H1 (cell line): Measurements from ENCODE around the gene RELL1. TPM values are rescaled to one million over a fixed set of nuclear protein-coding genes. Genes with fewer than 3 reads are reported as not detected.

Experiments
- CTCF ChIA-PET: fragments of 300-600 bp; sonication (Branson Sonifier 250); formaldehyde crosslinking; loops from one replicate; lab custom pipeline; 2021; ENCODE audit not compliant: partially characterized antibody; lab: Charles Lee
- POLR2A ChIA-PET: fragments of 300-600 bp; sonication (Branson Sonifier 250); formaldehyde crosslinking; loops from one replicate; lab custom pipeline; 2021; ENCODE audit warnings: inconsistent platforms; ENCODE audit not compliant: partially characterized antibody; lab: Charles Lee
- DNase-seq, 2 experiments: peaks; one replicate each; pipeline versions ENCODE4 v3.0.0 to v3.0.0-alpha.2; 2010 to 2022; ENCODE audit warnings: low spot score in 2 of 2, low read depth in 1 of 2, mixed read lengths in 1 of 2
- FAIRE-seq: peaks from 2 replicates; lab custom pipeline; 2011; peaks lifted over from hg19 to GRCh38; lab: Jason Lieb, UNC
- H2AFZ ChIP-seq: 2 replicates; pipeline ENCODE4 v1.8.1; 2012; ENCODE audit warnings: low read length, inconsistent platforms
- H2AK5ac ChIP-seq: 2 replicates; pipeline ENCODE4 v1.6.1; 2013; ENCODE audit warnings: low read depth, low read length
- H2BK120ac ChIP-seq: replicated peaks from 2 replicates; pipeline ENCODE3; 2013; ENCODE audit warnings: low read depth, low read length, inconsistent platforms
- H2BK12ac ChIP-seq: 2 replicates; pipeline ENCODE4 v1.6.1; 2013; ENCODE audit warnings: low read depth, low read length
- H2BK15ac ChIP-seq: 2 replicates; pipeline ENCODE4 v1.6.1; 2013; ENCODE audit warnings: low read length
- H2BK20ac ChIP-seq: 2 replicates; pipeline ENCODE4 v1.6.1; 2013; ENCODE audit warnings: low read length
- H2BK5ac ChIP-seq: 2 replicates; pipeline ENCODE4 v1.6.1; 2013; ENCODE audit warnings: low read depth, low read length
- H3K14ac ChIP-seq: 2 replicates; pipeline ENCODE4 v1.6.1; 2013; ENCODE audit warnings: inconsistent platforms; ENCODE audit not compliant: insufficient read length
- H3K18ac ChIP-seq: 2 replicates; pipeline ENCODE4 v1.6.1; 2013; ENCODE audit warnings: low read length; ENCODE audit errors: extremely low read depth
- H3K23ac ChIP-seq: 2 replicates; pipeline ENCODE4 v1.6.1; 2013; ENCODE audit warnings: inconsistent platforms; ENCODE audit not compliant: insufficient read length
- H3K23me2 ChIP-seq: 2 replicates; pipeline ENCODE4 v1.6.1; 2013; ENCODE audit warnings: low read depth, low read length
- H3K27ac ChIP-seq: 2 replicates; pipeline ENCODE4 v1.6.1; 2011; ENCODE audit warnings: low read depth, low read length, inconsistent platforms
- H3K27me3 ChIP-seq, 4 experiments: replicated peaks in 1 of 4; 1 replicate in 1 of 4; 2 replicates in 3 of 4; pipeline versions ENCODE4 v1.6.1 to v1.8.1; 2011 to 2013; ENCODE audit warnings: low read length in 3 of 4, mild to moderate bottlenecking in 3 of 4, inconsistent platforms in 2 of 4, mixed read lengths in 2 of 4, moderate library complexity in 1 of 4; ENCODE audit not compliant: control insufficient read depth in 3 of 4, insufficient read depth in 3 of 4; ENCODE audit errors: extremely low read depth in 1 of 4
- H3K36me3 ChIP-seq, 4 experiments: 2 replicates each; pipeline versions ENCODE4 v1.6.1 to v1.8.1; 2011 to 2013; ENCODE audit warnings: mild to moderate bottlenecking in 4 of 4, low read length in 3 of 4, moderate library complexity in 2 of 4, control low read depth in 1 of 4, inconsistent platforms in 1 of 4; ENCODE audit not compliant: insufficient read depth in 4 of 4, control insufficient read depth in 2 of 4
- H3K4ac ChIP-seq: replicated peaks from 2 replicates; pipeline ENCODE3; 2013; ENCODE audit warnings: low read length, low read depth, mixed read lengths, inconsistent platforms; ENCODE audit not compliant: insufficient read length
- H3K4me1 ChIP-seq, 4 experiments: replicated peaks in 1 of 4; 1 replicate in 1 of 4; 2 replicates in 3 of 4; pipeline versions ENCODE4 v1.6.1 to v1.8.1; 2011 to 2013; ENCODE audit warnings: low read length in 3 of 4, inconsistent platforms in 2 of 4, mixed read lengths in 1 of 4; ENCODE audit not compliant: insufficient read depth in 4 of 4, control insufficient read depth in 3 of 4
- H3K4me2 ChIP-seq, 2 experiments: 2 replicates each; pipeline versions ENCODE4 v1.6.1 to v1.8.1; 2011 to 2013; ENCODE audit warnings: low read depth in 2 of 2, low read length in 2 of 2, control low read depth in 1 of 2, inconsistent platforms in 1 of 2, mild to moderate bottlenecking in 1 of 2; ENCODE audit not compliant: insufficient read depth in 1 of 2
- H3K4me3 ChIP-seq, 4 experiments: fragments of 200-600, 300-600 bp in 1 of 4; sonication (generic), shearing (Covaris generic), sonication (Bioruptor Twin) in 1 of 4; 2 replicates each; pipeline versions ENCODE4 v1.5.1 to v1.8.1; 2011 to 2016; ENCODE audit warnings: low read length in 4 of 4, low read depth in 3 of 4, control low read depth in 2 of 4, inconsistent platforms in 2 of 4, mild to moderate bottlenecking in 2 of 4, mixed read lengths in 1 of 4, moderate library complexity in 1 of 4; ENCODE audit not compliant: insufficient read depth in 2 of 4; ENCODE audit errors: extremely low read depth in 1 of 4
- H3K56ac ChIP-seq: replicated peaks from 2 replicates; pipeline ENCODE3; 2013; ENCODE audit warnings: low read depth, mild to moderate bottlenecking, mixed read lengths, low read length, inconsistent platforms; ENCODE audit not compliant: insufficient read length
- H3K79me1 ChIP-seq: 2 replicates; pipeline ENCODE4 v1.6.1; 2013; ENCODE audit warnings: low read depth, low read length, control low read depth
- H3K79me2 ChIP-seq, 2 experiments: 2 replicates each; pipeline versions ENCODE4 v1.6.1 to v1.8.1; 2012 to 2013; ENCODE audit warnings: low read length in 2 of 2, mild to moderate bottlenecking in 2 of 2, inconsistent platforms in 1 of 2; ENCODE audit not compliant: insufficient read depth in 2 of 2, control insufficient read depth in 1 of 2
- H3K9ac ChIP-seq, 4 experiments: replicated peaks in 1 of 4; 1 replicate in 1 of 4; 2 replicates in 3 of 4; pipeline versions ENCODE4 v1.6.1 to v1.8.1; 2011 to 2013; ENCODE audit warnings: low read depth in 3 of 4, low read length in 3 of 4, control low read depth in 2 of 4, mild to moderate bottlenecking in 2 of 4, moderate library complexity in 2 of 4, inconsistent platforms in 1 of 4; ENCODE audit errors: extremely low read depth in 1 of 4
- H3K9me3 ChIP-seq, 2 experiments: 2 replicates each; pipeline versions ENCODE4 v1.6.1 to v1.8.1; 2012 to 2013; ENCODE audit warnings: mild to moderate bottlenecking in 2 of 2, moderate library complexity in 2 of 2, control low read depth in 1 of 2, inconsistent platforms in 1 of 2, low read depth in 1 of 2, low read length in 1 of 2, mixed read lengths in 1 of 2; ENCODE audit not compliant: insufficient read depth in 2 of 2
- H4K20me1 ChIP-seq, 2 experiments: replicated peaks in 1 of 2; 2 replicates each; pipeline versions ENCODE3 to v1.8.1; 2011 to 2013; ENCODE audit warnings: inconsistent platforms in 2 of 2, low read length in 2 of 2, mild to moderate bottlenecking in 1 of 2; ENCODE audit not compliant: insufficient read depth in 2 of 2, control insufficient read depth in 1 of 2
- H4K5ac ChIP-seq: 2 replicates; pipeline ENCODE4 v1.6.1; 2013; ENCODE audit warnings: low read length, low read depth, mixed read lengths, inconsistent platforms; ENCODE audit not compliant: insufficient read length
- H4K8ac ChIP-seq: 2 replicates; pipeline ENCODE4 v1.8.0; 2013; ENCODE audit warnings: mild to moderate bottlenecking, moderate library complexity, low read length, inconsistent platforms; ENCODE audit not compliant: insufficient read depth; ENCODE audit errors: extremely low read depth
- H4K91ac ChIP-seq: replicated peaks from 2 replicates; pipeline ENCODE3; 2013; ENCODE audit warnings: low read length, mixed read lengths, inconsistent platforms; ENCODE audit not compliant: insufficient read length
- FOSL1 ChIP-seq: IDR thresholded peaks from 2 replicates; pipeline ENCODE4 v1.6.1; 2011; ENCODE audit warnings: mild to moderate bottlenecking, low read depth, low read length, moderate library complexity; ENCODE audit not compliant: insufficient read depth
- HDAC6 ChIP-seq: IDR thresholded peaks from one replicate; pipeline ENCODE4 v1.7.1; 2012; ENCODE audit warnings: low read depth, mild to moderate bottlenecking, inconsistent platforms, low read length, moderate library complexity
- POLR2A ChIP-seq, 2 experiments: IDR thresholded peaks; 1 replicate in 1 of 2; 2 replicates in 1 of 2; pipeline ENCODE4 v1.6.1; 2011; ENCODE audit warnings: low read depth in 2 of 2, low read length in 2 of 2, mild to moderate bottlenecking in 2 of 2; ENCODE audit errors: control extremely low read depth in 1 of 2
- RAD21 ChIP-seq, 2 experiments: IDR thresholded peaks in 1 of 2; conservative IDR thresholded peaks in 1 of 2; 2 replicates each; pipeline ENCODE4 v1.6.1; 2011; ENCODE audit warnings: low read depth in 2 of 2, low read length in 2 of 2, improper control_type of control experiment in 1 of 2, inconsistent platforms in 1 of 2, mild to moderate bottlenecking in 1 of 2, moderate library complexity in 1 of 2
- RXRA ChIP-seq: IDR thresholded peaks from 2 replicates; pipeline ENCODE4 v1.6.1; 2011; ENCODE audit warnings: low read depth, mild to moderate bottlenecking, low read length, moderate library complexity; ENCODE audit not compliant: insufficient read depth
- SP2 ChIP-seq: IDR thresholded peaks from 2 replicates; pipeline ENCODE4 v1.6.1; 2012; ENCODE audit warnings: mild to moderate bottlenecking, low read length, inconsistent platforms
- SRF ChIP-seq: IDR thresholded peaks from 2 replicates; pipeline ENCODE4 v1.6.1; 2011; ENCODE audit warnings: mild to moderate bottlenecking, low read depth, low read length, moderate library complexity
- TAF1 ChIP-seq: IDR thresholded peaks from 2 replicates; pipeline ENCODE4 v1.6.1; 2011; ENCODE audit warnings: mild to moderate bottlenecking, low read depth, low read length
- TCF12 ChIP-seq: IDR thresholded peaks from 2 replicates; pipeline ENCODE4 v1.6.1; 2011; ENCODE audit warnings: low read depth, mild to moderate bottlenecking, low read length
- TEAD4 ChIP-seq: IDR thresholded peaks from 2 replicates; pipeline ENCODE4 v1.6.1; 2012; ENCODE audit warnings: low read depth, low read length, inconsistent platforms, mixed read lengths
- WGBS, 2 experiments: shearing (Covaris generic) in 1 of 2; methylation state at CpG; one replicate each; pipeline versions ENCODE4 v1.1.6 to v1.1.7; 2013 to 2015; ENCODE audit warnings: low lambda C conversion rate in 2 of 2, mixed read lengths in 2 of 2, inconsistent platforms in 1 of 2, low coverage in 1 of 2, missing lambda C conversion rate in 1 of 2; ENCODE audit not compliant: insufficient replicate concordance in 2 of 2, insufficient coverage in 1 of 2, insufficient read length in 1 of 2; ENCODE audit errors: extremely low coverage in 1 of 2, missing lambda C conversion rate in 1 of 2; 5-methylcytosine and 5-hydroxymethylcytosine counted together
- polyA plus RNA-seq, 7 experiments: library from polyadenylated mRNA; depleted of rRNA in 3 of 7; stranded (reverse) in 5 of 7; unstranded in 2 of 7; fragments of >200 nt in 5 of 7; fragments of 200-250 nt in 2 of 7; gene quantifications; 1 replicate in 5 of 7; 2 replicates in 1 of 7; 4 replicates in 1 of 7; pipeline versions ENCODE4 v1.2.1 to v1.2.3, GENCODE V29; 2011 to 2013; ENCODE audit warnings: missing spikeins in 2 of 7, mixed read lengths in 2 of 7
- total RNA-seq: library from RNA; stranded (reverse); fragmentation: NEBNext Ultra II Directional; extraction: Animal tissue kit (Norgen Biotek cat#: 25700); gene quantifications from 2 replicates; pipeline ENCODE4 v1.2.1, GENCODE V29; 2021

Gene RELL1
- total and polyA plus RNA-seq, 2 of the 8 experiments (the other 6 are each of a cell fraction or from before 2014, with no cell fraction given): 2.1 to 14.1 TPM

DNA sequence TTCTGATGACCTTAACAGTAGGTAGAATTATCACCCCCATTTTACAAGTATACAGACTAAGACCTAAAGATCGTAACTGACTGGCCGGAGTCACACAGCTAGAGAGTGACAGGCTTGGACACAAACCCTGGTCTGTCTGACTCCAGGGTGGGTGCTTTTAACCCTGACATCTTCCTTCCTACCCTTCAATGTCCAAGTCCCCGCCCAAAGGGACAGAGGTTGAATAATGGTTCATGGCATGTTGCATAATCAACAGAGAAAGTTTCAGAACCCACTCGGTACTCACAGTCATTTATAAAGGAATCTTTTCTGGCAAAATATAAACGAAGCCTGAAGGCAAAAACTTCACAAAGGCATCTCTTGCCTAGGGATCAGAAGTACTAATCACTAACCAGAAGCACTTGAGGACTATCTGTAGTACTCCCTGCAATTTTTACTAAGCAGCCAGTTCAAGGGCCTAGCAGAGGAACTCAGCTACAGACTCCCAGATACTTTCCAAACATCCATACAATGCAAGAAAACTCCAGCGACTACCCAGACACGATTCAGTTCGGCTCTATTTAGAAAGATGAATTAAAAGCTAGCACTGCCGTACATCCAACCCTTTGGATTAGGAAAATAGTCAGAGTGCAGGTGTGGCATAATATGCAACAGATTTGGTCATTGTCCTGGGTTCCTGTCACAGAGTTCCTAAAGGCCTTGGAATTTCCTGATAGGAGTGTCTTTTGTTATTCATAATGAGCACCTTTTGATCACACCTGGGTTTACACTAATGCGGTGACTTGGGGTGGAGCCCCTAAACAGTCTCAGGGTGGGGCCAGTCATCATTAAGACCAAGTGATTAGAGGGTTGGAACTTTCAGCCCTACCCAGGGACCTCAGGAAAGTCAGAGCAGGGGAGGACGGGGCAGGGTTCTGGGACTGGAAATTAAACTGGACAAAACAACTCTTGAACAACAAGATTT is 44.0 kb downstream of the RELL1 start:
- 63% methylated on average over 11 of the region's 11 CpGs; no CpG with 5 or more reads in 1 of the 2 experiments for WGBS, 2 experiments
- FAIRE-seq: peak; percentile 58
- TF ChIP-seq POLR2A (IDR thresholded peaks at IDR 0.05; ENCODE audit: control extremely low read depth in 1 of 2, low read depth in 2 of 2, low read length in 2 of 2) (no peak), FOSL1 (no peak), TCF12 (0 out of 2 replicates have a peak, but pooled peaks have one; percentile 46), RXRA (no peak), TAF1 (no peak), SP2 (no peak), SRF (no peak), TEAD4 (peak; percentile 53; the same call in 1 of the 2 replicates), RAD21 (IDR thresholded peaks at IDR 0.05 in 1 of 2, conservative IDR thresholded peaks at IDR 0.05 in 1 of 2; ENCODE audit: low read depth in 2 of 2, low read length in 2 of 2) (no peak), HDAC6 (no peak)

More for the DNA sequence above, 44.0 kb downstream of the RELL1 start:
- H3K4me2 ChIP-seq: peak overlapping the region; percentile 17 to 28; a peak in 2 of 4 replicates
- H3K27me3 ChIP-seq: no peaks in the 10 kb centered on the region
- no peak overlapping the region for H3K27ac ChIP-seq
- no peak overlapping the region for H3K4ac ChIP-seq
- CTCF ChIA-PET: interaction anchor here (0.9 to 1.7 kb wide), 3 partner anchors 11 to 75 kb away, joined by 3 to 5 read pairs (median 3); no protein-coding TSS in a partner anchor
- no peak overlapping the region for H3K56ac ChIP-seq
- no peak overlapping the region for H4K5ac ChIP-seq
- no peak overlapping the region for H3K14ac ChIP-seq
- no peaks in the 10 kb centered on the region for H3K23me2 ChIP-seq
- H2AFZ ChIP-seq: no peak overlapping the region
- H3K18ac ChIP-seq: 0 out of 2 replicates have a peak overlapping the region, but pooled peaks have one; percentile 55
- H4K20me1 ChIP-seq: peaks cover 0 to 3% of the 10 kb centered on the region in 2 experiments
- peak overlapping the region in 1 of 4 experiments; percentile 11; a peak in 1 of 8 replicates for H3K4me3 ChIP-seq
- no peaks in the 10 kb centered on the region for H3K9me3 ChIP-seq
- H2BK20ac ChIP-seq: peak overlapping the region; percentile 43; the same call in 1 of the 2 replicates
- H3K79me1 ChIP-seq: no peaks in the 10 kb centered on the region; the same call in 1 of the 2 replicates
- H3K9ac ChIP-seq: no peak overlapping the region
- peak overlapping the region; percentile 54; the same call in 1 of the 2 replicates for H2BK5ac ChIP-seq
- H3K23ac ChIP-seq: no peak overlapping the region
- no peak for DNase-seq
- peak overlapping the region; percentile 53; the same call in 1 of the 2 replicates for H2BK12ac ChIP-seq
- H3K36me3 ChIP-seq: peaks cover 0 to 4% (median 0%) of the 10 kb centered on the region in 4 experiments; a peak in 1 of 8 replicates
- peak overlapping the region; percentile 7 for H4K91ac ChIP-seq
- no peaks in the 10 kb centered on the region for H3K79me2 ChIP-seq
- POLR2A ChIA-PET: no interaction called here
- H3K4me1 ChIP-seq: peaks cover 5 to 18% (median 11%) of the 10 kb centered on the region in 4 experiments; a peak in 5 of 7 replicates
- peak overlapping the region; percentile 38 for H2BK120ac ChIP-seq
- H4K8ac ChIP-seq: no peak overlapping the region
- H2BK15ac ChIP-seq: no peak overlapping the region
- H2AK5ac ChIP-seq: peak overlapping the region; percentile 9; the same call in 1 of the 2 replicates
